AG04450 (cell line): ENCODE measurements around the gene ERI3. TPM values are rescaled to one million over a fixed set of nuclear protein-coding genes. Genes with fewer than 3 reads are reported as not detected.

Experiments used
- CTCF ChIA-PET: fragments of 300-600, 350-600 bp; formaldehyde crosslinking; extraction: SDS; loops from one replicate; lab custom pipeline; 2022; ENCODE audit warnings: antibody characterized with exemption, inconsistent platforms; lab: Charles Lee
- POLR2A ChIA-PET: fragments of 350-600 bp; formaldehyde crosslinking; extraction: SDS; loops from one replicate; lab custom pipeline; 2021; ENCODE audit warnings: antibody characterized with exemption, inconsistent platforms; lab: Yijun Ruan, JAX
- DNase-seq: peaks from one replicate; pipeline ENCODE4 v3.0.0-alpha.2; 2011; ENCODE audit warnings: low read depth, low spot score
- H3K27ac ChIP-seq: one replicate; pipeline ENCODE4 v1.5.1; 2012; ENCODE audit warnings: low read depth, low read length, control low read depth
- H3K27me3 ChIP-seq: one replicate; pipeline ENCODE4 v1.6.0; 2012; ENCODE audit warnings: low read length; ENCODE audit not compliant: control insufficient read depth, insufficient read depth
- H3K4me3 ChIP-seq: 2 replicates; pipeline ENCODE4 v1.5.1; 2011; ENCODE audit warnings: mild to moderate bottlenecking, low read depth, low read length, control low read depth
- H3K9me3 ChIP-seq: 2 replicates; pipeline ENCODE4 v1.5.1; 2012; ENCODE audit warnings: low read length; ENCODE audit not compliant: control insufficient read depth, insufficient read depth
- polyA plus RNA-seq: library from polyadenylated mRNA; depleted of rRNA; stranded (reverse); fragments of >200 nt; gene quantifications from 2 replicates; pipeline ENCODE4 v1.2.3, GENCODE V29; 2011
- TF ChIP-seq, protein P1 (sequence below): IDR thresholded peaks from 2 replicates; pipeline ENCODE4 v1.5.1; 2011; ENCODE audit warnings: low read depth, low read length, control low read depth, inconsistent platforms

ERI3 gene
- polyA plus RNA-seq, 1 experiment = 46.2 TPM

DNA sequence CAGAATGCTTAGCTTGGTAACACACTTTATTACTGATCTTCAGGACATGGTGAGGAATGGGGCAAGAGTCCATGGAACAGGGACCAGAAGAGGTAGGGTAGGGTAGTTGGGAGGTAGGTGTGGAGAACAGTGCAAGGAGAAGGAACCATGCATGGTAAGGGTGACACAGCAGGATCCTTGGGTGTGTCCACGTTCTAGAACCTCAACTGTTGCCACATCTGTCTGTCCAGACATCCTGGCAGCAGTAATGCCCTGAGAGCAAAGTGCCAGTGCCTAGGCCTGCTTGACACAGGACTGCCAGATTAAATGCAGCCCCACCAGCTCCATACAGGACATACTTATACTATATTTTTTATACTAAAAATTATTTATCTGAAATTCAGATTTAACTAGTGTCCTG lies 127.8 kb downstream of the ERI3 start:
- no peaks in the 10 kb centered on the region for H3K9me3 ChIP-seq
- ChIA-PET CTCF (interaction anchor here (2.1 kb wide), 1 partner anchor 9 kb away, joined by 11 read pairs; no protein-coding TSS in a partner anchor), POLR2A (interaction anchor here (0.6 kb wide), 1 partner anchor 144 kb away, joined by 5 read pairs; no protein-coding TSS in a partner anchor)
- H3K4me3 ChIP-seq = no peak overlapping the region
- H3K27ac ChIP-seq = no peak overlapping the region
- DNase-seq = no peak
- no peaks in the 10 kb centered on the region for H3K27me3 ChIP-seq
- TF ChIP-seq, protein P1, sequence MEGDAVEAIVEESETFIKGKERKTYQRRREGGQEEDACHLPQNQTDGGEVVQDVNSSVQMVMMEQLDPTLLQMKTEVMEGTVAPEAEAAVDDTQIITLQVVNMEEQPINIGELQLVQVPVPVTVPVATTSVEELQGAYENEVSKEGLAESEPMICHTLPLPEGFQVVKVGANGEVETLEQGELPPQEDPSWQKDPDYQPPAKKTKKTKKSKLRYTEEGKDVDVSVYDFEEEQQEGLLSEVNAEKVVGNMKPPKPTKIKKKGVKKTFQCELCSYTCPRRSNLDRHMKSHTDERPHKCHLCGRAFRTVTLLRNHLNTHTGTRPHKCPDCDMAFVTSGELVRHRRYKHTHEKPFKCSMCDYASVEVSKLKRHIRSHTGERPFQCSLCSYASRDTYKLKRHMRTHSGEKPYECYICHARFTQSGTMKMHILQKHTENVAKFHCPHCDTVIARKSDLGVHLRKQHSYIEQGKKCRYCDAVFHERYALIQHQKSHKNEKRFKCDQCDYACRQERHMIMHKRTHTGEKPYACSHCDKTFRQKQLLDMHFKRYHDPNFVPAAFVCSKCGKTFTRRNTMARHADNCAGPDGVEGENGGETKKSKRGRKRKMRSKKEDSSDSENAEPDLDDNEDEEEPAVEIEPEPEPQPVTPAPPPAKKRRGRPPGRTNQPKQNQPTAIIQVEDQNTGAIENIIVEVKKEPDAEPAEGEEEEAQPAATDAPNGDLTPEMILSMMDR = no peak

DNA sequence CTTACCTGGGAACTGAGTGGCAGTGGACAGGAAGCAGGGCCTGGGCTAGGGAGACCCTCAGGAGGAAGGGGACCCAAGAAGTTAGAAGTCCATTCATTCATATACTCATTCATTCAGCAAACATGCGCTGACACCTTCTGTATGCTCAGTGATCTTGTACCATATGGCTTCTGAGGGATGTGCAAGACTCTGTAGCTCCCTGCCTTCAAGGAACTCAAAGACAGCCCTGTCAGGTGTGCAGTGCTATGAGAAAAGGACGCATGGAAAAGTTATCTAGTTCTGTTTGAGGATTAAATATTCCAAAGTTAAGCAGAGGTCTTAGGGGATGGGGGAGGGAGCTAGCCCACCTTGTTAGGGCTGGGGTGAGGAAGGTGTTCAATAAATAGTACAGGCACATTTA lies 129.3 kb downstream of the ERI3 start:
- TF ChIP-seq, protein P1 = no peak
- no peak overlapping the region for H3K4me3 ChIP-seq
- H3K27ac ChIP-seq = no peak overlapping the region
- POLR2A ChIA-PET = no interaction called here
- H3K9me3 ChIP-seq = no peaks in the 10 kb centered on the region; the same call in 1 of the 2 replicates
- CTCF ChIA-PET = interaction anchor here (0.8 to 1.6 kb wide), 4 partner anchors 8 to 369 kb away, joined by 3 to 9 read pairs (median 6); no protein-coding TSS in a partner anchor
- DNase-seq = no peak
- H3K27me3 ChIP-seq = no peaks in the 10 kb centered on the region

DNA sequence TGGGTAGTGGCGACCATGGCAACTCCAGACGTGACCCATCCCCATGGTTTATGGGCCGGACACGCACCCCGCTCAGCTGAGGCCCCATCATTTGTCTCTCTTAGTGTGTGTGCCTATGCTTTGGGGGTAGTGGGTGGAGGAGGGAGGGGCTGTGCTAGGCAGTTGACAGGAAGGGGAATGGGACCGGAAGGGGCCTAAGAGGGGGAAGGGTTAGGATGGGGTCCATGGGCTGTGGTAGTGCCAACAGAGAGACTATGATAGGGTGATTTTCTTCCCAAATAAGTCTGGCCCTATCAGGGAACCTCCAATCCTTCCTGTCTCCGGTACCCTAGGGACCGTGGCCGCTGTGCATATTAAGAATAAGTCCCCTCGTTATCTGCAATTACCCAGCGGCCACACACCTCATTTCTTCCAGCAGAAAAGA lies 131.9 kb downstream of the ERI3 start:
- no peak for DNase-seq
- TF ChIP-seq, protein P1 = no peak
- no peaks in the 10 kb centered on the region; the same call in 1 of the 2 replicates for H3K9me3 ChIP-seq
- H3K4me3 ChIP-seq = no peak overlapping the region
- H3K27ac ChIP-seq = no peak overlapping the region
- no peaks in the 10 kb centered on the region for H3K27me3 ChIP-seq
- POLR2A ChIA-PET = no interaction called here
- CTCF ChIA-PET = no interaction called here

DNA sequence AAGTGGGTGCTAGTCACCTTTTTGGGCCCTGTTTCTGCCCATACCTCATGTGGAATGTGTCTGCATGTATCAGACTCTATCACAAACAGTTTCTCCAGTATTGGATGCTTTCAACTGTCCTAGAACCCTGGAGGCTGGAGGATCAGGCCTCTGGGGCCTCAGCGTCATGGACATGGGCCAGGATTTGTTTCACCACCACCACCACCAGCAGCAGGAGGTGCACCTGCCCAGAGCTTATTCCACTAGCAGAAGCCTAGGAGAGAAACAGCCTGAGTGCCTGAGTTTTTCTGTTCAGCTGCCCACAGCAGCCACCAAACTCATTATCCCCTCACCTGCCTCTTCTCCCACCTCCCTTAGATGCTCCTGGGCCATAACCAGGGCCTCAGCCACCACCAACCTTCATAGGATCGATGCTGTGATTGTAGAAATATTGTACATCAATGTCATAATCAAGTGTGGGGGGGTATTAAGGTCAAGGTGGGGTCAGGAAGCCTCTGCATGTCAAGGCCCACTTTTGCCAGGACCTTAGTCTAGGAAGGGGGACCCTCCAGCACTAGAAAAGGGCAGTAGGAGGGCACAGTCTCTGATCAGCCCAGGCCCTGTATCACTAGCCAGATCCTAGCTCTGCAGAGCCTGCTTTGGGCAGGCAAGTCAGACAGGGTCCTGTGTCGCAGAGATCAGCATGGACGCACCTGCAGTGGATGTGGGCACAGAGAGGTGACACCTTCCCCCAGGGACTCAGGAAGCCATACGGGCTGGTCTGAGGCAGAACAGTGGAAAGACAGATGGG lies 132.5 kb downstream of the ERI3 start:
- TF ChIP-seq, protein P1 = no peak
- no peak overlapping the region for H3K27ac ChIP-seq
- H3K9me3 ChIP-seq = no peaks in the 10 kb centered on the region; the same call in 1 of the 2 replicates
- POLR2A ChIA-PET = no interaction called here
- CTCF ChIA-PET = interaction anchor here (0.5 to 6.3 kb wide), 2 partner anchors 16 to 278 kb away, joined by 8 to 34 read pairs; no protein-coding TSS in a partner anchor
- no peaks in the 10 kb centered on the region for H3K27me3 ChIP-seq
- no peak for DNase-seq
- H3K4me3 ChIP-seq = no peak overlapping the region

DNA sequence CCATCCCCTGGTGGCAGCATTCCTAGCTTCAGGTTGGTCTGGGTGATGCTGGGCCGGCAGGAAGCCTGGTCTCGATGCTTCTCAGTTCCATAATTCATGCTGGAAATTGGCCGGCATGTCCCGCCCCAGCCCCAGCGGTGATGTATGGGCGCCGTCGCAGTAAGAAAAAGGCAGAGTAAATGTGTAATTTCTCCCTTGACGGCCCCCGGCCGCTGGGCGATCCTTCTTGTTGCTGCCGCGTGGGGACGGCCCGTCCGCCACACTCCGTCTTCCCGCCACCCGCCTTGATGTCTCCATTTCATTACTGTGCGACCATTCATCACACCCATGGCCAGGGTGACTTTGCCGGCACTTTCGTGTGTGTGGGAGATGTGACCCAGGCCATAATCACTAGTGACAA lies 133.3 kb downstream of the ERI3 start:
- no peak overlapping the region for H3K4me3 ChIP-seq
- H3K27me3 ChIP-seq = no peaks in the 10 kb centered on the region
- no peaks in the 10 kb centered on the region; the same call in 1 of the 2 replicates for H3K9me3 ChIP-seq
- TF ChIP-seq, protein P1 = no peak
- ChIA-PET POLR2A (no interaction called here), CTCF (interaction anchor here (6.3 kb wide), 1 partner anchor 17 kb away, joined by 34 read pairs; no protein-coding TSS in a partner anchor)
- DNase-seq = no peak
- no peak overlapping the region for H3K27ac ChIP-seq
